ENCODE measurements around the gene GLIS1.

Gene GLIS1

DNA sequence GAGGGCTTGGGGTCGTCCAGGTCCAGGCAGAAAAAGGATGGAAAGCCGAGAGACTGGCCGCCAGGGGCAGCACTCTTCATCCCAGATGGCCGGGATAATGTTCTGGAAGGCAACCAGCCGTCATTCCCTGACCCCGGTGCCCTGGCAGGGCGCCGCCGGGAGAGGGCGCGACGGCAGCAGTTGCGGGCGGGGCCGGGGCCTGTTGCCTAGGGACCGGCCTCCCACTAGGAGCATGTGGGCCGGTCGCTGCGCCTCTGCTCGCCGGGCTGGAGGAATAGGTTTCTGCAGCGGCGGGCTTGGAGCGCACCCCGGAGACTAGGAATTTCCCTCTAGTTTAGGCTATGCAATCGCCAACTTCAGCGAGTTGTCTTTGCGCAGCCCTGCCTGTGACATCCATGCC is 268.8 kb downstream of the GLIS1 start:
- peaks cover 8% of the 10 kb centered on the region for H3K27me3 ChIP-seq (ENCODE audit: insufficient read depth, low read length, poor library complexity)
- TF ChIP-seq EZH2 (IDR thresholded peaks at IDR 0.05; ENCODE audit: borderline replicate concordance, low read depth, low read length, severe bottlenecking): no peak
- TF ChIP-seq, protein P1, sequence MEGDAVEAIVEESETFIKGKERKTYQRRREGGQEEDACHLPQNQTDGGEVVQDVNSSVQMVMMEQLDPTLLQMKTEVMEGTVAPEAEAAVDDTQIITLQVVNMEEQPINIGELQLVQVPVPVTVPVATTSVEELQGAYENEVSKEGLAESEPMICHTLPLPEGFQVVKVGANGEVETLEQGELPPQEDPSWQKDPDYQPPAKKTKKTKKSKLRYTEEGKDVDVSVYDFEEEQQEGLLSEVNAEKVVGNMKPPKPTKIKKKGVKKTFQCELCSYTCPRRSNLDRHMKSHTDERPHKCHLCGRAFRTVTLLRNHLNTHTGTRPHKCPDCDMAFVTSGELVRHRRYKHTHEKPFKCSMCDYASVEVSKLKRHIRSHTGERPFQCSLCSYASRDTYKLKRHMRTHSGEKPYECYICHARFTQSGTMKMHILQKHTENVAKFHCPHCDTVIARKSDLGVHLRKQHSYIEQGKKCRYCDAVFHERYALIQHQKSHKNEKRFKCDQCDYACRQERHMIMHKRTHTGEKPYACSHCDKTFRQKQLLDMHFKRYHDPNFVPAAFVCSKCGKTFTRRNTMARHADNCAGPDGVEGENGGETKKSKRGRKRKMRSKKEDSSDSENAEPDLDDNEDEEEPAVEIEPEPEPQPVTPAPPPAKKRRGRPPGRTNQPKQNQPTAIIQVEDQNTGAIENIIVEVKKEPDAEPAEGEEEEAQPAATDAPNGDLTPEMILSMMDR (IDR thresholded peaks at IDR 0.05; ENCODE audit: borderline replicate concordance, extremely low read depth, low read length, poor library complexity, severe bottlenecking): no peak
- H3K9ac ChIP-seq (ENCODE audit: low read depth, low read length): no peak overlapping the region
- H3K27ac ChIP-seq (ENCODE audit: low read length): no peak overlapping the region
- no peaks in the 10 kb centered on the region for H3K79me2 ChIP-seq (ENCODE audit: insufficient read depth, low read length)
- no peaks in the 10 kb centered on the region for H3K4me1 ChIP-seq (ENCODE audit: insufficient read depth, low read length)
- no peak overlapping the region for H2AFZ ChIP-seq (ENCODE audit: low read depth, low read length)
- no peak overlapping the region for H3K4me2 ChIP-seq (ENCODE audit: insufficient read depth, low read length)
- H4K20me1 ChIP-seq (ENCODE audit: insufficient read depth, low read length): no peaks in the 10 kb centered on the region
- H3K4me3 ChIP-seq (ENCODE audit: low read depth in 1 of 2, low read length in 2 of 2): no peak overlapping the region
- no peaks in the 10 kb centered on the region for H3K36me3 ChIP-seq (ENCODE audit: insufficient read depth, low read length)
- DNase-seq (no peak), ATAC-seq (ENCODE audit: insufficient read depth, low read depth) (no peak)
- no peaks in the 10 kb centered on the region for H3K9me3 ChIP-seq (ENCODE audit: insufficient read depth, low read length, severe bottlenecking)

DNA sequence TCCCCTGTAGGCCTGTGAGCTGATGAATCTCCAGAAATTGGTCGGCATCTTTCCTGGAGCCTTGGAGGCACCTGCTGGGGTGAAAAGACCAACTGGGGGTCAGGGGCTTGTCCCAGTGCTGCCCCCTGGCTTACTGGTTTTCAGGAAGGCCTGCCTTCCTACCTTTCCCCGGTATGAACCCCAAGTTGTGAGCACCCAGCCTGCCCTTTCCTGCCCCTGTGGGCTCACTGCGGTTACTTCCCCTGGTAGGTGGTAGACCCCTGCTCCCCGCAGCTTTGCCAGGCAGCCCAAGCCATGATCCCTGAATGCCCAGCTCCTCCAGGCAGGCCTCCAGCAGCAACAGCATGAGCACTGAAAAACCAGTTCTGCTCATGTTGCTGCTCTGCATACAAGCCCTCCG is 269.6 kb downstream of the GLIS1 start:
- TF ChIP-seq, protein P1 (IDR thresholded peaks at IDR 0.05; ENCODE audit: borderline replicate concordance, extremely low read depth, low read length, poor library complexity, severe bottlenecking): no peak
- TF ChIP-seq EZH2 (IDR thresholded peaks at IDR 0.05; ENCODE audit: borderline replicate concordance, low read depth, low read length, severe bottlenecking): no peak
- Histone ChIP-seq H3K4me3 (ENCODE audit: low read depth in 1 of 2, low read length in 2 of 2) (no peak overlapping the region), H3K9ac (ENCODE audit: low read depth, low read length) (no peak overlapping the region), H3K79me2 (ENCODE audit: insufficient read depth, low read length) (no peaks in the 10 kb centered on the region), H3K9me3 (ENCODE audit: insufficient read depth, low read length, severe bottlenecking) (no peaks in the 10 kb centered on the region), H2AFZ (ENCODE audit: low read depth, low read length) (no peak overlapping the region), H3K36me3 (ENCODE audit: insufficient read depth, low read length) (no peaks in the 10 kb centered on the region), H3K4me2 (ENCODE audit: insufficient read depth, low read length) (no peak overlapping the region), H3K4me1 (ENCODE audit: insufficient read depth, low read length) (no peaks in the 10 kb centered on the region), H3K27ac (ENCODE audit: low read length) (no peak overlapping the region), H4K20me1 (ENCODE audit: insufficient read depth, low read length) (no peaks in the 10 kb centered on the region), H3K27me3 (ENCODE audit: insufficient read depth, low read length, poor library complexity) (peaks cover 4% of the 10 kb centered on the region)
- ATAC-seq (ENCODE audit: insufficient read depth, low read depth) (no peak), DNase-seq (no peak)

DNA sequence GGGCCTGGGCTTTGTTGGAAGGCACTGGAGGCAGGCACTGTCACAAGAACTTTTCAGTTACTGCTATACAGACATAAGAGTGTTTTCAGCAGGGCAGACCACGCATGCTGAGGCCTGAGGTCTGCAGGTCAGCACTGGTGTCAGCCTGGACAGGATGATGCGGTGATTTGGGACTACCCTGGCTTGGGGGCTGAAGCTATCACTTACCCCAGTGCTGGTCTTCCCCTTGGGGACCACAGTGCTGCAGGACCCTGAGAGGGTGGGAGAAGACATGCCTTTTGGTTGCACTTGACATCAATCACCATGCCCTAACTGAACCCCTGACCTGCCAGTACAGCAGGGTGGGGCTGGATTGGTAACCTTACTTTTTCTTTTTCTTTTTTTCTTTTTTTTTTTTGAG is 270.6 kb downstream of the GLIS1 start:
- no peak overlapping the region for H2AFZ ChIP-seq (ENCODE audit: low read depth, low read length)

More for the DNA sequence above, 270.6 kb downstream of the GLIS1 start:
- ATAC-seq (ENCODE audit: insufficient read depth, low read depth): no peak
- no peak for DNase-seq
- Histone ChIP-seq H3K4me3 (ENCODE audit: low read depth in 1 of 2, low read length in 2 of 2) (no peak overlapping the region), H4K20me1 (ENCODE audit: insufficient read depth, low read length) (no peaks in the 10 kb centered on the region), H3K4me1 (ENCODE audit: insufficient read depth, low read length) (no peaks in the 10 kb centered on the region), H3K27me3 (ENCODE audit: insufficient read depth, low read length, poor library complexity) (no peaks in the 10 kb centered on the region), H3K4me2 (ENCODE audit: insufficient read depth, low read length) (no peak overlapping the region), H3K9me3 (ENCODE audit: insufficient read depth, low read length, severe bottlenecking) (no peaks in the 10 kb centered on the region), H3K9ac (ENCODE audit: low read depth, low read length) (no peak overlapping the region), H3K79me2 (ENCODE audit: insufficient read depth, low read length) (no peaks in the 10 kb centered on the region), H3K36me3 (ENCODE audit: insufficient read depth, low read length) (no peaks in the 10 kb centered on the region), H3K27ac (ENCODE audit: low read length) (no peak overlapping the region)
- TF ChIP-seq, protein P1 (IDR thresholded peaks at IDR 0.05; ENCODE audit: borderline replicate concordance, extremely low read depth, low read length, poor library complexity, severe bottlenecking): no peak
- TF ChIP-seq EZH2 (IDR thresholded peaks at IDR 0.05; ENCODE audit: borderline replicate concordance, low read depth, low read length, severe bottlenecking): no peak

Data from DND-41 (cell line).